ENCODE results near the gene SEC14L6. TPM values are rescaled to one million over a fixed set of nuclear protein-coding genes. Genes with fewer than 3 reads are reported as not detected.
"Not testable (repeated sequence)": the region's sequence is repeated elsewhere in the genome, so short reads cannot be mapped to it uniquely, and the experiment has no call there.

SEC14L6 gene
- total RNA-seq, 2 experiments from 2014 or later = not detected

DNA sequence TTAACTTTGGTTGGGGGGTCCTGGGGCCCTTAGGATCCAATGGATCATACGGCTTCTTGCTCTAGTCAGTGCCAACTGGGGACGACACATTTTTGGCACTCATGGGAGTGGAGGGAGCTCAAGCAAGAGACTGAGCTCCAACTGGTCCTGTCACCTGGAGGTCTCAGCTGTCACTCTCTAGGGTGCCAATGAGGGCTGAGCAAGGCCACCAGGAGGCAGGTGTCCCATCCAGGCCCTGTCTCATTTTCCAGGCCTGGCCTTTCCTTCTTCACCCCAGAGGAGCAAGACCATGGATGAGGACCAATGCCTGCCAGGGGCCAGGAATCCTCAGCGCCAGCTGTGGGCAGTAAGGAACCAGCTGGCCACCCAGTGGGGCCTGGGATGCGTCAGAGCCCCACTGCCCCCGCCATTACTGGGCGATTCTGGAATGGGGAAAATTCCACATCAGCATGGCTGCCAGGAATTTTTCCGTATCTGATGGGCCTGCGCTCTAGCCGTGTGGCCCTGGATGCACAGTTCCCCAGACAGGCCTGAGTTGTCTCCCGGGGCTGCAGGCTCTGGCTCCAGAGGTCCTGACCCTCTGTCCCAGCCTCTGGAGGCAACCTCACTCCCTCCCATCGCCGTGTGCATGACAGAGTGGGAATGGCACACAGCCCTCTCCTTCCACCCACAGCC is 28.6 kb upstream of the SEC14L6 start:
- CTCF ChIA-PET = no interaction called here
- no peaks in the 10 kb centered on the region for H3K9me3 Mint-ChIP-seq
- no peak overlapping the region for H3K4me3 Mint-ChIP-seq
- no peak overlapping the region for H3K27ac Mint-ChIP-seq
- no peak for DNase-seq
- H3K4me1 Mint-ChIP-seq = no peaks in the 10 kb centered on the region
- peaks cover 9% of the 10 kb centered on the region for H3K27me3 Mint-ChIP-seq
- peaks cover 44% of the 10 kb centered on the region for H3K36me3 Mint-ChIP-seq (ENCODE audit: low read depth)
- POLR2A ChIA-PET = interaction anchor here (0.6 kb wide), 1 partner anchor 35 kb away, joined by 3 read pairs; no protein-coding TSS in a partner anchor

DNA sequence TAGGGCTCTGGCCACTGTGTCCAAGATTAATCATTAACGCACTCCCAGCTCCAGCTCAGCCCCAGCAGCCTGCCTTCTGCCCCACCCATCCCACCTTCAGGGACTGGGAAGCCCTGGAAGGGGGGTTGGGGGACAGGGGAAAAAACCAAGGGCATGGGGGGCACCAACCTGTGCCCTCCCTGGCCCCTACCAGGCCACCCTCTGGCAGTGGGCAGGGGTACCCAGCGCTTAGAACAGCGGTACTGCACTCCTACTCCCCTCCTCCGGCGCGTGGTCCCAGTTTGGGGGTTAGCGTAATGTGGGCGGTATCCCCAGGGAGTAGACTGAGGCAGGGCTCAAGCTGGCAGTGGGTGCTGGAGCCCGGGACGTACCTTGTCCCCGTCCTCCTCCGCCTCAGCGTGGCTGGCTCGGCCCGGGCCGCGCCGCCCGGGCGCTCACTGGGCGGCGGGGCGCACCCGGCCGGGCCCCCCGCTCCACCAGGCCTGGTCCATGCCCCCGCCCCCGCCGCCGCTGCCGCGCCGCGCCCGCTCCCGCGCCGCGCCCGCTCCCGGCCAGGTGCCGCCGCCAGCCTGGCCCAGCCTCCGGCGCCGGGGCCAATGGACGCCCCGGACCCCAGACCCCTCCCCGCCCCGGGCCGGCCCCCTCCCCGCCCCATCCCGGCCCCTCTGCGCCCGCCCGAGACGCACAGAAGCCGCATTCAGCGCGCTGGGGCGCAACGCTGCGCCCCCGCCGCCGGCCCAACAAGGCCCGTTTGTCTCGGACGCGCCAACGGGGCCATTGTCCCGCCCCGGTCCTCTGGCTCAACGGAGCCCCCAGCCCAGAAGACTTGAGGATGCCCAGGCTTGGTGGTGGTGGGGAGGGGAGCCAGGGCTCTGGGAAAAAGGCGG is 27.8 kb upstream of the SEC14L6 start, which contains the start of gene GAL3ST1:
Gene GAL3ST1, minus strand, starts transcription at position 571 of the 887 bp plus-strand sequence. CDS start 17,273 bp downstream, outside the sequence.
- Mint-ChIP-seq H3K36me3 (ENCODE audit: low read depth) (peaks cover 36% of the 10 kb centered on the region), H3K9me3 (no peaks in the 10 kb centered on the region), H3K27me3 (peaks cover 11% of the 10 kb centered on the region), H3K4me3 (no peak within 1 kb of the TSS), H3K4me1 (no peaks in the 10 kb centered on the region), H3K27ac (no peak within 1 kb of the TSS)
- CTCF ChIA-PET = no interaction called here
- POLR2A ChIA-PET = interaction anchor here (0.6 kb wide), 1 partner anchor 12 kb away, joined by 3 read pairs; no protein-coding TSS in a partner anchor
- no peak for DNase-seq

DNA sequence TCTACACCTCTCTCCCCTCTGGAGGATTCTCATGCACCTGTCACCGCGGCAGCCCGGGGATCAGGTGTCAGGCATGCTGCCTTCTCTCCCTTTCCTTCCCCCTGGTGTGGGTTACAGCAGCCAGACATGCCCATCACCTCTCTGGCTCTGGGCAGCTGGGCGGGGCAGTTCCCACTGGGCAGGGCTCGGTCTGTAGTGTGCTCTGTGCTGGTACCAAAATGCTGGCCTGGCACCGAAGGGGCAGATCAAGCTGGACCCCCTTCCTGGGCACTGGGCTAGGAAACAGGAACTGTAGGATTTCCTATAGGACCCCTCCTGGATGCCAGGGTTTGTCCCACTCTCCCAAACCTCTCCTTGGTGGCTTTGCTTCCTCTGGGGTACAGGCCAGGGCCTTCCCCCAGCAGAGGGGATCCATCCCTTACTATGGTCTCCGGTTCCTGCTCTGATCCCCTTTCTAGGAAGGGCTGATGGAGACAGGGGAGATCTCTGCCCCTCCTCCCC is 27.1 kb upstream of the SEC14L6 start:
- Mint-ChIP-seq H3K9me3 (no peaks in the 10 kb centered on the region), H3K4me1 (no peaks in the 10 kb centered on the region), H3K4me3 (no peak overlapping the region), H3K27me3 (peaks cover 14% of the 10 kb centered on the region), H3K27ac (no peak overlapping the region), H3K36me3 (ENCODE audit: low read depth) (peaks cover 29% of the 10 kb centered on the region)
- no peak for DNase-seq
- POLR2A ChIA-PET = interaction anchor here (0.6 kb wide), 1 partner anchor 12 kb away, joined by 3 read pairs; no protein-coding TSS in a partner anchor
- CTCF ChIA-PET = no interaction called here

DNA sequence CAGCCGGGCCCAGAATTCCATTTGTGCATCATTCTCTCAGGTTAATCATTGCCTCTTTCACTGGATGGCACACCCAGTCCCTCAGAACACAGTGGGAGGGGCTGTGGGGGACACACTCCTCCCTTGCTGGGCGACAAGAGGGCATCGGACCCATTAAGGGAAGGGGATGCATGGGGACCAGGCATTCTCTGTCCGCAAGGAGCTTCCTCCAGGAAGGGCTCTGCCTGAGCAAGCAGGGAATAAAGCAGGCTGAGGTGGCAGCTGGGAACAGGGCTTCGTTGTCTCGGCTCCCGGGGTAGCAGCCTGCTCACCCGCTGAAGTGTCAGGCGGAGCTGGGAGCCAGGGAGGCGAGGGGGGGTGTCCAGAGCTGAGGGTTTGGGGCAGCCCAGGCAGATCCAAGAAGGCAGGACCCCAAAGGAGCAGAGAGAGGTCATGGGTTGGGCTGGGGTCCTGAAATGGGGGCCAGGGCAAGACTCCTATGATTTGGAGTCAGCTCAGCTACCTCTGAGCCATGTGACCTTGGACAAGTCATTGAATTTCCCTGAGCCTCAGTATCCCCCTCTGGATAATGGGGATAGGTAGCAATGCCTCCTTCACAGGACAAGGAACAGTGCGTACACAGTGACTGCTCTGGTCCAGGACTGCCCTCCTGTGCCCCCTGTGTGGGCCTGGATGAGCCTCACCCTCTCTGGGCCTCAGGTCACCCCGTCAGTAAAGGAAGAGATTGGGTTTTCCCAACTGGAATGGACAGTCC is 26.5 kb upstream of the SEC14L6 start:
- no peak for DNase-seq
- Mint-ChIP-seq H3K9me3 (no peaks in the 10 kb centered on the region), H3K27ac (no peak overlapping the region), H3K36me3 (ENCODE audit: low read depth) (peaks cover 25% of the 10 kb centered on the region), H3K4me3 (no peak overlapping the region), H3K4me1 (no peaks in the 10 kb centered on the region), H3K27me3 (peaks cover 19% of the 10 kb centered on the region)
- ChIA-PET POLR2A (no interaction called here), CTCF (no interaction called here)

DNA sequence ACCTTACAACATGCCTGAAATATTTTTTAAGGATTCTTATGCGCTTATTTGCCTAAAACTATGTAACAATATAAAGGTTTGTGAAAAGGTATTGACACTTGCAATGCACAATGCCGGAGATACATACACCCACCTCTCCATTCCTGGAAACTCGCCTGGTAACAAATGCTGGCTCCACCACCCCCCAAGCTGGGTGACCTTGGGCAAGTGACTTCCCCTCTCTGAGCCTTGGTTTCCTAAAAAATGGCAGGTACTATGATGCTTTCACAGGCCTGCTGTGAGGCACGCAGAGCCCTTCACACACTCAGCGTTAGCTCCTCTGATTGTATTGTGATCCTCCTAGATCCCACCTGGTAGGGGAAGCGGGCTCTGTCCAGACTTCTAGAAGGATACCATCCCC is 25.7 kb upstream of the SEC14L6 start:
- peaks cover 18% of the 10 kb centered on the region for H3K36me3 Mint-ChIP-seq (ENCODE audit: low read depth)

DNA sequence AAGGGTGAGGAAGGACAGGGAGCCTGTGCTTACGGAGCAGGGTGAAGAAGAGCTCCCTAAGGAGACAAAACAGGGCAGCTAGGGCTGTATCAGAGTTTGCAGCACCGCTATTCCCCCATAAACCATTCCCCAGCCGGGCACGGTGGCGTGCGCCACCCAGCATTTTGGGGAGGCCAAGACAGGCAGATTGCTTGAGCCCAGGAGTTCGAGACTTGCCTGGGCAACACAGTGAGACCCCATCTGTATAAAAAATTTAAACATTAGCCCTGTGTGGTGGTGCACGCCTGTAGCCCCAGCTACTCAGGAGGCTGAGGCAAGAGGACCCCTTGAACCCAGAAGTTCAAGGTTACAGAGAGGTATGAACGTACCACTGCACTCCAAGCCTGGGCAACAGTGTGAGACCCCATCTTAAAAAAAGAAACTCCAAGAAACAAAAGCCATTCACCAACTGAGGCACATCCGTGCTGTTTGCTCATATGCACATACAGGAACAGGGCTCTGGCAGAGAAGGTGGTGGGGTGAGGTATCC is 23.2 kb upstream of the SEC14L6 start:
- Mint-ChIP-seq H3K27me3 (peaks cover 19% of the 10 kb centered on the region), H3K27ac (no peak overlapping the region), H3K36me3 (ENCODE audit: low read depth) (no peaks in the 10 kb centered on the region), H3K4me3 (no peak overlapping the region), H3K4me1 (no peaks in the 10 kb centered on the region), H3K9me3 (no peaks in the 10 kb centered on the region)
- POLR2A ChIA-PET = no interaction called here
- DNase-seq = no peak
- CTCF ChIA-PET = interaction anchor here (0.7 kb wide), 1 partner anchor 85 kb away, joined by 3 read pairs; no protein-coding TSS in a partner anchor

More for the DNA sequence above, 25.7 kb upstream of the SEC14L6 start:
- ChIA-PET CTCF (no interaction called here), POLR2A (no interaction called here)
- no peaks in the 10 kb centered on the region for H3K4me1 Mint-ChIP-seq
- H3K9me3 Mint-ChIP-seq = no peaks in the 10 kb centered on the region
- peaks cover 19% of the 10 kb centered on the region for H3K27me3 Mint-ChIP-seq
- no peak for DNase-seq
- no peak overlapping the region for H3K27ac Mint-ChIP-seq
- no peak overlapping the region for H3K4me3 Mint-ChIP-seq

DNA sequence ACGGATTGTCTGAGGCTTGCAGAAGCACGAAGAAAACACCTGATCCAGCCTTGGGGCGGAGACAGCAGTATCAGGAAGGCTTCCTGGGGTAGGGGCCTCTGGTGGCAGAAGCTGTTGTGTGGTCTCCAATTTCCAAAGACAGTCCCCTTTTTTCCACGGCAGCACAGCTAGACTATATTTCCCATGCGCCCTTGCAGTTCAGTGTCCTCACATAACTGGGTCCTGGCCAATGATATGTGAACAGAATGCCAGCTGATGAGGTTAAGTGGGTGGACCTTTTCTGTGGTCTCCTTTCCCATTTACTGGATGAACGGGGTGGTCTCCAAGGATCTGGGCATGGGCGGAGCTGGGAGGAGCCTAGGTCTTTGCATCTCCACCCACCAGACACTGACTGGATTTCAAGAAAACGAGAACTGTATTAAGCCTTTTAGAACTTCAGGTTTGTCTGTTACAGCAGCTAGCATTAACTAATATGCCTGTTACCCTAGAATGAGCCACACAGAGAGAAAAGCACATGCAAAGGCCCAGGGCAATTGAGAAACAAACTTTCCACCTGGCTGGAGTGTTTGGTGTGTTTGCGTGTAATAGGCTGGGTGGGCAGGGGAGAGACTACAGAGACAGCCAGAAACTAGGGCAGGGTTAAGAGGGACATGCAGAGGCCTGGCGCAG is 21.7 kb upstream of the SEC14L6 start:
- no peak overlapping the region for H3K4me3 Mint-ChIP-seq
- H3K27me3 Mint-ChIP-seq = peaks cover 12% of the 10 kb centered on the region
- H3K4me1 Mint-ChIP-seq = no peaks in the 10 kb centered on the region
- no peaks in the 10 kb centered on the region for H3K9me3 Mint-ChIP-seq
- CTCF ChIA-PET = no interaction called here
- no peaks in the 10 kb centered on the region for H3K36me3 Mint-ChIP-seq (ENCODE audit: low read depth)
- DNase-seq = no peak
- H3K27ac Mint-ChIP-seq = no peak overlapping the region
- POLR2A ChIA-PET = no interaction called here

DNA sequence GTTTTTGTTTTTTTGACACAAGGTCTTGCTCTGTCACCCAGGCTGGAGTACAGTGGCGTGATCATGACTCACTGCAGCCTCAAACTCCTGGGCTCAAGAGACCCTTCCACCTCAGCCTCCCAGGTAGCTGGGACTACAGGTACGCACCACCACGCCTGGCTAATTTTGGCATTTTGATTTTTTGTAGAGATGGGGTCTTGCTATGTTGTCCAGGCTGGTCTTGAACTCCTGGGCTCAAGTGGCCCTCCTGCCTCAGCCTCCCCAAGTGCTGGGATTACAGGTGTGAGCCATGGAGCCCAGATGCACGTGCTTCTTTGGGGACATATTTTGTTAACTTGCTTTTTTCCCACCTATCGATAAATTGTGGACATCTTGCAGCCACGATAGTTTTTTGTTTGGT is 20.7 kb upstream of the SEC14L6 start:
- H3K36me3 Mint-ChIP-seq (ENCODE audit: low read depth); H3K4me1 Mint-ChIP-seq; H3K4me3 Mint-ChIP-seq; H3K27ac Mint-ChIP-seq; POLR2A ChIA-PET; DNase-seq; CTCF ChIA-PET; H3K9me3 Mint-ChIP-seq: not testable (repeated sequence)
- H3K27me3 Mint-ChIP-seq = peaks cover 11% of the 10 kb centered on the region

DNA sequence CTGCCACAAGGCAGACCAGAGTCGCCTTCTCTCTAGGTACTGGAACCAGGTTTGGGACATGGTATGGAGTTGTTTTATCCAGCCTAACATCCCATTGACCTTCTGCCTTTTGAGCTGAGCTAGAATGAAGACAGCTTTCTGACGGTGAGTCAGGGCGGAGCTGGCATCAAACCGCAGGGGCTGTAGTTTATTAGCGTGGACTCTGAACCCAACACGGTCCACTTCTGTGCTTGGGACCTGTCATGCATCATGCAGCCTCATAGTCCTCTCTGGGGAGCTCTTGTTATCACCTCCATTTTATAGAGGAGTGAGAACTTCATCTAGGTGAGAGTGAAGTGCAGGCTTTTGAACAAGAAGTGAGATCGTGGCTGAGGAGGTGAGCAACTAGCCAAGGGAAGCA is 19.6 kb upstream of the SEC14L6 start:
- DNase-seq = no peak
- no peak overlapping the region for H3K27ac Mint-ChIP-seq

DNA sequence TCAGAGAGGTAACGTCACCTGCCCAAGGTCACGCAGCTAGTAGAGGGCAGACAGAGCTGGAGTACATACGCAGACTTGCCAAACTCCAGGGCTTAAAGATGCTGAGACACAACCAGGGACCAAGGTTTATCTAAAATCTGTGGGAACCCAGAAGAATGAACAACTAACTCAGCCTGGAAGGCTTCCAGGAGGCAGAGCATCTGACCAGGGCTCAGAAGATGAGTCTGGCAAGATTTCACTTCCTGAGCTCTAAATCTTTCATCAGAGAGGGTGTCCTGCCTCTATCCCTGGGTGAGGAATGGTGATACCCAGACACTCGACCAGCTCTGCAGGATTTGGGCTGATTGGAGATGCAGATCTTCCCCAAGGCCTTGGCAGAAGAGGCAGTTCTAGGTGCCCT is 18.8 kb upstream of the SEC14L6 start:
- POLR2A ChIA-PET = no interaction called here
- H3K4me1 Mint-ChIP-seq = no peaks in the 10 kb centered on the region

More for the DNA sequence above, 19.6 kb upstream of the SEC14L6 start:
- Mint-ChIP-seq H3K9me3 (no peaks in the 10 kb centered on the region), H3K4me3 (no peak overlapping the region), H3K27me3 (peaks cover 11% of the 10 kb centered on the region), H3K36me3 (ENCODE audit: low read depth) (no peaks in the 10 kb centered on the region), H3K4me1 (no peaks in the 10 kb centered on the region)
- CTCF ChIA-PET = no interaction called here
- POLR2A ChIA-PET = no interaction called here

DNA sequence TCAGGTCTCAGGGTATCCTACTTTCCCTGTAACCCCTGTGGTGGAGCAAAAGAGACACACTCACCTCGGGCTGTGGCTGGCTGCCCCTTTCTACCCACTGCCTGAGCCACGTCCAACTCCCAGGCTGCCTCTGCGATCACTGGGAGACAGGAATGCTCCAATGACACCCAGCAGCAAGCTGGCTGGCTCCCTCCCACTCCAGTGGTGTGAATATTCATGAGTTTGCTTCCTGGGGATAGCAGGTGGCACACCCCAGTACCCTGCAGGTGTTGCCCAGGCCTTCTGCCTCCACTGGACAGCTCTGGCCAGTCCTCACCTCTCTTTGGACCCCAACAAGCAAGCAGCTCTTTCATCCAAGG is 18.2 kb upstream of the SEC14L6 start:
- CTCF ChIA-PET = no interaction called here
- H3K4me3 Mint-ChIP-seq = no peak overlapping the region
- H3K36me3 Mint-ChIP-seq (ENCODE audit: low read depth) = no peaks in the 10 kb centered on the region

More for the DNA sequence above, 18.8 kb upstream of the SEC14L6 start:
- peaks cover 10% of the 10 kb centered on the region for H3K27me3 Mint-ChIP-seq
- H3K9me3 Mint-ChIP-seq = no peaks in the 10 kb centered on the region
- no peak overlapping the region for H3K4me3 Mint-ChIP-seq
- no peak for DNase-seq
- CTCF ChIA-PET = no interaction called here
- H3K27ac Mint-ChIP-seq = no peak overlapping the region
- no peaks in the 10 kb centered on the region for H3K36me3 Mint-ChIP-seq (ENCODE audit: low read depth)

DNA sequence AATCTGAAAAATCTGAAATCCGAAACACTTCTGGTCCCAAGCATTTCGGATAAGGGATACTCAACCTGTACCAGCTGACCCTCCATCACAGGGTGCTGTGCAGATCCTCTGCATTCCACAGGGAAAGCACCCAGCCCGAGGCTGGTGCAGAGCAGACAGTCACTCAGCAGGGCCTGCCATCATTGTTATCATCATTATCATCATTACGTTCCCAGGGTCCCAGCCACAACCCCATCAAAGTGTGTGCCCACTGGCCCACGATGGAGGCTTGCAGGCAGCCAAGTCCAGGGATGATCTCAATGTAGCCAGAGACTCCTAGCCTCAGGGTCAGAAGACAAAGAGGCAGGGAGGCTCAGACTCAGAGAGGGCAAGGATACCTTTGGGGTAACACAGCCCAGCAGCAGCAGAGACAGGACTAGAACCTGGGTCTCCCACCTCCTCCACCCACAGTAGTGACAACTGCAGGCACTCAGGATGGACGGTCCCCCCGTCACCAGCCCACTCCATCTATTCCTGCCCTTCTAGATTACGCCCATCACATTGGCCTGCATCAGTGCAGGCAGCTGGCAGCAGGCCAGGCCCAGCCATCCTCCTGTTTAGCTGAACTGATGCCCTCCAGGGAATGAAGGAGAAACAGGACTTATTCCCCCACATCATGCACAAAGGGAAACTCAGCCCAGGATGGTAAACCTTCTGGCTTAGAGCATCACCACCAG is 17.7 kb upstream of the SEC14L6 start:
- H3K36me3 Mint-ChIP-seq (ENCODE audit: low read depth) = no peaks in the 10 kb centered on the region
- H3K27me3 Mint-ChIP-seq = peaks cover 6% of the 10 kb centered on the region
- no peak overlapping the region for H3K27ac Mint-ChIP-seq
- no peak for DNase-seq
- H3K9me3 Mint-ChIP-seq = no peaks in the 10 kb centered on the region
- ChIA-PET POLR2A (no interaction called here), CTCF (no interaction called here)
- no peaks in the 10 kb centered on the region for H3K4me1 Mint-ChIP-seq
- no peak overlapping the region for H3K4me3 Mint-ChIP-seq

More for the DNA sequence above, 18.2 kb upstream of the SEC14L6 start:
- peaks cover 10% of the 10 kb centered on the region for H3K27me3 Mint-ChIP-seq
- no peaks in the 10 kb centered on the region for H3K9me3 Mint-ChIP-seq
- no peaks in the 10 kb centered on the region for H3K4me1 Mint-ChIP-seq
- no peak overlapping the region for H3K27ac Mint-ChIP-seq
- POLR2A ChIA-PET = no interaction called here
- DNase-seq = no peak

Measured in activated CD4-positive, alpha-beta memory T cell treated with anti-CD3 and anti-CD28 coated beads, Interleukin-2, amount 10 ng/mL, durations not matched to agents 7 days and 5 days (primary cell).